ENCODE results near the gene CEPT1. TPM values are rescaled to one million over a fixed set of nuclear protein-coding genes. Genes with fewer than 3 reads are reported as not detected.

Gene CEPT1
- polyA plus RNA-seq, 2 donors, result 11.9 to 13.5 TPM

DNA sequence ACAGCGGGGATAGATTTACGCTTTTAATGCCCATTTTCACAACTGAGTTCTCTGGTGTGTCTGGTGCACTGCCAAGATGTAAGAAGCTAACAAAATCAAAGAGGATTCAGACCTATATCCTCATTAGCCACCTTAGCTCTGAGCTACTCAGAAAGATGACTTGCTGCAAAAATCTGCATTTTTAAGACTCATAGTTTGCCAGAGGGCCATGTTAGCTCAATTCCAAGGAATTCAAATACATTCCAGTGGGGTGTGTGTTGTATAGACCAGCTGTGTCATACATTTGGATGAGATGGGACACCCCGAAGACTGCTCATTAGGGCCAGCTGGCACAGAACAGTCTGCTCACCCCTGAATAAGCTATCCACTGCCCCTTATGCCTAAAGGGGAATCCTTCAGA lies 51.5 kb downstream of the CEPT1 start:
- peaks cover 2 to 12% of the 10 kb centered on the region in 2 donors for H3K4me1 ChIP-seq (ENCODE audit: control insufficient read depth in 2 of 2, insufficient read depth in 2 of 2, low read length in 1 of 2)
- H3K27ac ChIP-seq (ENCODE audit: low read depth in 2 of 2, low read length in 1 of 2), result no peak overlapping the region
- H3K27me3 ChIP-seq (ENCODE audit: control insufficient read depth in 1 of 2, insufficient read depth in 2 of 2, low read length in 2 of 2), result no peaks in the 10 kb centered on the region
- H3K36me3 ChIP-seq (ENCODE audit: control insufficient read depth in 2 of 2, insufficient read depth in 2 of 2, low read length in 1 of 2), result peaks cover 13 to 26% of the 10 kb centered on the region in 2 donors
- H3K9me3 ChIP-seq (ENCODE audit: control insufficient read depth in 2 of 2, insufficient read depth in 1 of 2, low read depth in 1 of 2, low read length in 1 of 2), result no peaks in the 10 kb centered on the region
- no peak overlapping the region for H3K4me3 ChIP-seq (ENCODE audit: low read depth in 1 of 2, low read length in 2 of 2)
- WGBS, 2 donors, result 46 to 71% methylated on average over 3 of the region's 3 CpGs

DNA sequence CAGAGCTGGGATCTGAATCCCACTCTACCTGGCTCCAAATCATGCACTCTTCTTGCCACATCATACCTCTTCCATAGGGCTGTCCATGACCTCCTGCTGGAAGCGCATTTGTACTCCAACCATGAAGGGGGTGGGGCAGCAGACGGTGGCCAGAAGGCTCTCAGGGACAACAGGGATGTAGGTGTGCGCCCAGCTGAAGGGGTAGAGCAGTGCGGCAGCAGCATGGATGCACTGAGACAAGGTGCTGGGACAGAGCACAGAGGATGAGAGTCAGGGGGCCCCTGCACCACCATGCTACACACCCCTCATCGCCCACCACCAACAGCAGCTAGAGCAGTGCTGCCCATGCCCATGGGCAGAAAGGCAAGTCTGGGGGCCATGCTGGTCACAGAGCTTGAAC lies 52.1 kb downstream of the CEPT1 start:
- H3K4me1 ChIP-seq (ENCODE audit: control insufficient read depth in 2 of 2, insufficient read depth in 2 of 2, low read length in 1 of 2), result peaks cover 2 to 12% of the 10 kb centered on the region in 2 donors
- no peaks in the 10 kb centered on the region for H3K9me3 ChIP-seq (ENCODE audit: control insufficient read depth in 2 of 2, insufficient read depth in 1 of 2, low read depth in 1 of 2, low read length in 1 of 2)
- H3K27ac ChIP-seq (ENCODE audit: low read depth in 2 of 2, low read length in 1 of 2), result no peak overlapping the region
- WGBS, 2 donors, result 94 to 95% methylated on average over 5 of the region's 5 CpGs
- H3K36me3 ChIP-seq (ENCODE audit: control insufficient read depth in 2 of 2, insufficient read depth in 2 of 2, low read length in 1 of 2), result peaks cover 12 to 23% of the 10 kb centered on the region in 2 donors
- H3K4me3 ChIP-seq (ENCODE audit: low read depth in 1 of 2, low read length in 2 of 2), result no peak overlapping the region
- H3K27me3 ChIP-seq (ENCODE audit: control insufficient read depth in 1 of 2, insufficient read depth in 2 of 2, low read length in 2 of 2), result no peaks in the 10 kb centered on the region

DNA sequence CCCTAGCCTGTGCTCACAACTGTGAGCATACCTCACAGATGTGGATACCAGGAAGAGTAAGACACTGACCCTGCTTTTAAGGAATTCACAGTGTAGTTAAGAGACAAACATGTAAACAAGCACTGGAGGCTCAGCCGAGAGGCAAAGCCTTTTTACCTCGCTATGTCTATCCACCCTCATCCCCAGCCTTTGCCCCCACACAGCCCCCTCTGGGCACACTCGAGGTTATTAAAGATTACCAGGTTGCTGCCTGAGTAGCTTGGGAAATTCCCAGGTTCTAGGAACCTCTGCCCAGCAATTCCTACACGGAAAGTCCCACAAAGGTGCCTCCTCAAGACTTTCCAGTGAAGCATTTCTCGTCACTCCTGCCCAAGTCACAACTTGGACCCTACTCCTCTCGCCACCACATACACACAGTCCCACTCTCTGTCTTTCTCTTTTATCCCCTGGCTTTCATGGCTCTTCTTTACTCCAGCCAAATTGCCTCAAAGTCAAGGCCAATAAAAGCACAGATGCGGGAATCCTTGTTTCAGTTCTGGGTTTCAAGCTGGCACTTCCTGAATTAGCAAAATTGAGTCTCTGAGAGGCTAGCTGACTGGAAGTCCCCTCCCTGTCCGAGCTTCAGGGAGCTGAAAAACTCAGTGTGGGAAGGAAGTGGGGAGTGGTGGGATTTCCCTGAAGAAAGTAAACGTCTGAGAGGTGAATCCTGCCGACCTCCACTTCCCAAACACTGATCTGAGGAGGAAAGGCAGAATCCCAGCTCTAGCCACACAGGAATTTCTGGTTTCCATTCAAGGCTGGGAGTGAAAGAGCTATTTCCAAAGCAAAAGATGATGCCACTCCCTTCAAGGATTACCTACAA lies 52.9 kb downstream of the CEPT1 start:
- H3K9me3 ChIP-seq (ENCODE audit: control insufficient read depth in 2 of 2, insufficient read depth in 1 of 2, low read depth in 1 of 2, low read length in 1 of 2), result no peaks in the 10 kb centered on the region
- WGBS, 2 donors, result 23 to 34% methylated on average over 10 of the region's 10 CpGs
- H3K4me3 ChIP-seq (ENCODE audit: low read depth in 1 of 2, low read length in 2 of 2), result no peak overlapping the region
- peak overlapping the region; percentile 60 to 75 for H3K27ac ChIP-seq (ENCODE audit: low read depth in 2 of 2, low read length in 1 of 2)
- H3K36me3 ChIP-seq (ENCODE audit: control insufficient read depth in 2 of 2, insufficient read depth in 2 of 2, low read length in 1 of 2), result peaks cover 6 to 23% of the 10 kb centered on the region in 2 donors
- peaks cover 2 to 12% of the 10 kb centered on the region in 2 donors for H3K4me1 ChIP-seq (ENCODE audit: control insufficient read depth in 2 of 2, insufficient read depth in 2 of 2, low read length in 1 of 2)
- H3K27me3 ChIP-seq (ENCODE audit: control insufficient read depth in 1 of 2, insufficient read depth in 2 of 2, low read length in 2 of 2), result no peaks in the 10 kb centered on the region

DNA sequence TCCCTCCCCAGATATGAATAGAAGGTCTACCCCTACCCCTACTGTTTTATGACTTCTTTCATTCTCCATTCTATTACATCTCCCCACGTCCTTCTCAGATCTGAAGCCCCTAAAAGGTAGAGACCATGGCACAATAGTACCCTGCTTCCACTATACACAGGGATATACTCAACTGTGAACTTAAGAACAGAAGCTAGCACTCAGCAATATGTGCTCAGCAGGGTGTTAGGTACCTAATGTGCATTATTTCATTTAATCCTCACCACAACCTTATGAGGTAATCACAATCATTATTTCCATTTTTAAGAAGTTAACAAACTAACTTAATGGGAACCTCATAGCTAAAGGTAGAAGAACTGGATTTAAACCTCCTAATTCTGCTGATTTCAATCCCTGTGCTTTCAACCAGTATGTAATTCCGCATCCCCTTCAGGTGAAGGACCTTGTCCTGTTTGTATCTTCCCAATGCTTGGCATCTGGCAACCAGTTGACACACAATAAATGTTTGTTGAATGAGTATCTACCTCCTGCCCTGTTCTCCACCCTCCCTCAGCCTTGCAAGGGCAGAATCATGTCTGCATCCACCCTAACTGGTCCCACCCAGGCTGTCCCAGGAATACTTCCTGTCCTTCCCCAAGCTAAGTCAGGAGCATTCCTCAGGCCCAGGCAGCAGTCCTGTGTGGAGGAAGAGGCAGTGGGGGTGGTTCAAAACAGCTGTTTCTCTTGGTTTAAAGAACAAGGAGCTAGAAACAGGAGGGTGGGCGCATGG lies 53.9 kb downstream of the CEPT1 start:
- Histone ChIP-seq H3K36me3 (ENCODE audit: control insufficient read depth in 2 of 2, insufficient read depth in 2 of 2, low read length in 1 of 2) (peaks cover 6 to 20% of the 10 kb centered on the region in 2 donors), H3K4me3 (ENCODE audit: low read depth in 1 of 2, low read length in 2 of 2) (no peak overlapping the region), H3K9me3 (ENCODE audit: control insufficient read depth in 2 of 2, insufficient read depth in 1 of 2, low read depth in 1 of 2, low read length in 1 of 2) (no peaks in the 10 kb centered on the region), H3K27me3 (ENCODE audit: control insufficient read depth in 1 of 2, insufficient read depth in 2 of 2, low read length in 2 of 2) (no peaks in the 10 kb centered on the region), H3K27ac (ENCODE audit: low read depth in 2 of 2, low read length in 1 of 2) (peak overlapping the region; percentile 60 to 82), H3K4me1 (ENCODE audit: control insufficient read depth in 2 of 2, insufficient read depth in 2 of 2, low read length in 1 of 2) (peaks cover 2 to 12% of the 10 kb centered on the region in 2 donors)
- whole genome bisulfite sequencing, 2 donors, result 89 to 92% methylated on average over 3 of the region's 3 CpGs

DNA sequence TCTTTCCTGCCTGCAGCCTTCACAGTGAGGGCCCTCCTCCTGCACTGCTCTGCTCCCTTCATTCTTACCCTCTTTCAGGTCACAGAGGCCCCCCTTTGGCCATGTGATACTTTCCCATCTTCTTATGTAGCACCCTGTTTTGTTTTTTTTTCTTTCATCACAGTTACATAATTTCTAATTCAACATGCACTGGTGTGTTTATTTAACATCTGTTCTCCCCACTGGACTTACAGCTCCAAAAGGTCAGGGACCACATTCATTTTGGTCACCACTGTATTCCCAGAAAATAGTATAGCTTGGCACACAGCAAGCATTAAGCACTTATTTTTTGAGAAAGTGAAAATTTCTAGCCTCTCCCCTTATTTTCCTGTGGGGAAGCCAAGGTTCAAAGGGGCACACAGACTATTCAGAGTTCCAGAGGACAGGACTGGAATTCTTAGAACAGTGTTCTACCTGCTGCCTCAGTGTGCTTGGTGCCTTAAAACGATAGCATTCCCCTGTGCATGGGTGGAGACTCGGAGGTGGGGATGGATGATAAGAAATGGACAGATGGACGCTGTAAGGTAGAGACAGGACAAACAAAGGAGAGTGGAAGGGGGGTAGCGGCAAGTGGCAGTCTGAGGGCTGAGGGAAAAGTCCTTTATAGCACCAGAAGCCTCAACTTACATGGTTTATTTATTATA lies 55.1 kb downstream of the CEPT1 start:
- H3K27ac ChIP-seq (ENCODE audit: low read depth in 2 of 2, low read length in 1 of 2), result peak overlapping the region; percentile 12 to 82
- WGBS, 2 donors, result 70 to 79% methylated on average over 4 of the region's 4 CpGs

DNA sequence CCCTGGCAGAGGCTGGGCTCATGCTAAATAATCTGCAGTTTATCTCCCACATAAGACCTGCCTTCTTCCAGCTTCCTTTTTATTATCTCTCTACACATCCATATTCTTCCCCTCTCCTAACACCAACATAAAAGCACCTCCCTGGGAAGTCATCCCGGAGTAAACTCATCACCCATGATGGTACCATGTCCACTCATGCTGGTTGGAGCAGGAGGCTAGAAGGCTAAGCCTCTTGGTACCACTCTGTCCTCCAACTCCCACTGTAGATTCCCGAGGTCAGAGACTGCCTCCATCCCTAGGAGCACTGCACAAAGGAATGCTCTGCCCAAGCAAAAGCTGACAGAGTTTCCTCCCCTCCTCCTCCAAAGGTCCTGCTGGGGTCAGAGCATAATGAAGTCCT lies 56.2 kb downstream of the CEPT1 start:
- H3K36me3 ChIP-seq (ENCODE audit: control insufficient read depth in 2 of 2, insufficient read depth in 2 of 2, low read length in 1 of 2), result peaks cover 6 to 20% of the 10 kb centered on the region in 2 donors
- no peaks in the 10 kb centered on the region for H3K9me3 ChIP-seq (ENCODE audit: control insufficient read depth in 2 of 2, insufficient read depth in 1 of 2, low read depth in 1 of 2, low read length in 1 of 2)
- H3K27ac ChIP-seq (ENCODE audit: low read depth in 2 of 2, low read length in 1 of 2), result no peak overlapping the region
- peaks cover 3 to 13% of the 10 kb centered on the region in 2 donors for H3K4me1 ChIP-seq (ENCODE audit: control insufficient read depth in 2 of 2, insufficient read depth in 2 of 2, low read length in 1 of 2)
- no peak overlapping the region for H3K4me3 ChIP-seq (ENCODE audit: low read depth in 1 of 2, low read length in 2 of 2)
- no peaks in the 10 kb centered on the region for H3K27me3 ChIP-seq (ENCODE audit: control insufficient read depth in 1 of 2, insufficient read depth in 2 of 2, low read length in 2 of 2)
- WGBS, 2 donors, result 83 to 89% methylated on average over 2 of the region's 2 CpGs

More for the DNA sequence above, 55.1 kb downstream of the CEPT1 start:
- Histone ChIP-seq H3K4me1 (ENCODE audit: control insufficient read depth in 2 of 2, insufficient read depth in 2 of 2, low read length in 1 of 2) (peaks cover 2 to 12% of the 10 kb centered on the region in 2 donors), H3K36me3 (ENCODE audit: control insufficient read depth in 2 of 2, insufficient read depth in 2 of 2, low read length in 1 of 2) (peaks cover 6 to 20% of the 10 kb centered on the region in 2 donors), H3K27me3 (ENCODE audit: control insufficient read depth in 1 of 2, insufficient read depth in 2 of 2, low read length in 2 of 2) (no peaks in the 10 kb centered on the region), H3K9me3 (ENCODE audit: control insufficient read depth in 2 of 2, insufficient read depth in 1 of 2, low read depth in 1 of 2, low read length in 1 of 2) (no peaks in the 10 kb centered on the region), H3K4me3 (ENCODE audit: low read depth in 1 of 2, low read length in 2 of 2) (no peak overlapping the region)

DNA sequence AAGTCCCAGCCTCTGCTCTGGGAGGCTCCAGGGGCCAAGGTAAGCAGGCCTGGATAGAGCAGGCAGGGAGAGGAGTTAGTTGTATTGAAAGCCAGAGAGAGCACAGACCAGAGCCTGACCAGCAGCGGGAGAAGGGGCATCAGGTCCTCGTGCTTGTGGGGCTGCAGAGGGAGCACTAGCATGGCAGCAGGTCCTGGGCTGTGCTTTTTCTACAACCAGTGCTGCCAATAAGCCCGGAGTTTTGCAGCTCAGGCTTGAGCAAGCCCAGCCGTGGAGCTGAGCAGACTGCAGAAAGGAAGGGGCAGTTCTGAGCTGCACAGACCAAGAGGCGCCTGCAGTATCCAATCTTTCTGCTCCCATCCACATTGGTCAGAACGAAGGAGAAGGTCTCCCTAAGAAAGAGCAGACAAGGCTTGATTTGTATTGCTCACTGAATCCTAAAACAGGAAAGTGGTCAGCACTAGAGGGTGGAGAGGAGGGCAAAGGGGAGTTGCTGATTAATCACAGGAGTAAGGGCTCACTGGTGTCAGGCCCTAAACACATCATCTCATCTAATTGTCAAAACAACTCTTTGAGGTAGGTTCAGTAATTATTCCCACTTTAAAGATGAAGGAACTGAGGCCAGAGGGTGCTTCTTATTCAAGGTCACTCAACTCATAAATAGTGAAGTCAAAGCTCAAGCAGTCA lies 57.7 kb downstream of the CEPT1 start:
- Histone ChIP-seq H3K27me3 (ENCODE audit: control insufficient read depth in 1 of 2, insufficient read depth in 2 of 2, low read length in 2 of 2) (no peaks in the 10 kb centered on the region), H3K4me3 (ENCODE audit: low read depth in 1 of 2, low read length in 2 of 2) (peak overlapping the region in 1 of 2 donors; percentile 49), H3K4me1 (ENCODE audit: control insufficient read depth in 2 of 2, insufficient read depth in 2 of 2, low read length in 1 of 2) (peaks cover 4 to 12% of the 10 kb centered on the region in 2 donors), H3K9me3 (ENCODE audit: control insufficient read depth in 2 of 2, insufficient read depth in 1 of 2, low read depth in 1 of 2, low read length in 1 of 2) (no peaks in the 10 kb centered on the region), H3K27ac (ENCODE audit: low read depth in 2 of 2, low read length in 1 of 2) (peak overlapping the region in 1 of 2 donors; percentile 14), H3K36me3 (ENCODE audit: control insufficient read depth in 2 of 2, insufficient read depth in 2 of 2, low read length in 1 of 2) (peaks cover 3 to 16% of the 10 kb centered on the region in 2 donors)
- 52 to 76% methylated on average over 6 of the region's 6 CpGs for whole genome bisulfite sequencing, 2 donors

DNA sequence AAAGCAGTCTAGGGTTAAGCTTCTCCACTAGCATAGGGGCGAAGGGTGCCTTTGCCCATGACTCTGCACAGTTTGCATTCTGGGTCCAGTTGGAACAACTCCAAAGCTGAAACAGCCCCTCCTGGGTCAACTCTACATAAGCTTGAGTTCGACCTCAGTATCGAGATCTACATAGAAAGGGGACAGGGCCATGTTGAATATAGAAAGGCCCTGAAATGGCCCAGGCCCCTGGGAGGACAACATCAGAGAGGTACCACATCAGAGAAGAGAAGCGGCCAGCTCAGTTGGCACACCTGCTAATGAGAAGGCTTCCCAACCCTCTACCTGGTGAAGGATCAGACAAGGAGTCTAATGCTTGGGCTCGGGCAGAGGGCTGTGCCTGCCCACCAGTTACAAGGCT lies 58.8 kb downstream of the CEPT1 start:
- no peaks in the 10 kb centered on the region for H3K27me3 ChIP-seq (ENCODE audit: control insufficient read depth in 1 of 2, insufficient read depth in 2 of 2, low read length in 2 of 2)
- no peaks in the 10 kb centered on the region for H3K9me3 ChIP-seq (ENCODE audit: control insufficient read depth in 2 of 2, insufficient read depth in 1 of 2, low read depth in 1 of 2, low read length in 1 of 2)
- peaks cover 4 to 16% of the 10 kb centered on the region in 2 donors for H3K4me1 ChIP-seq (ENCODE audit: control insufficient read depth in 2 of 2, insufficient read depth in 2 of 2, low read length in 1 of 2)
- 85 to 87% methylated on average over 5 of the region's 5 CpGs for WGBS, 2 donors
- peaks cover 3 to 16% of the 10 kb centered on the region in 2 donors for H3K36me3 ChIP-seq (ENCODE audit: control insufficient read depth in 2 of 2, insufficient read depth in 2 of 2, low read length in 1 of 2)
- H3K27ac ChIP-seq (ENCODE audit: low read depth in 2 of 2, low read length in 1 of 2), result peak overlapping the region; percentile 85 to 92
- peak overlapping the region; percentile 49 to 50 for H3K4me3 ChIP-seq (ENCODE audit: low read depth in 1 of 2, low read length in 2 of 2)

DNA sequence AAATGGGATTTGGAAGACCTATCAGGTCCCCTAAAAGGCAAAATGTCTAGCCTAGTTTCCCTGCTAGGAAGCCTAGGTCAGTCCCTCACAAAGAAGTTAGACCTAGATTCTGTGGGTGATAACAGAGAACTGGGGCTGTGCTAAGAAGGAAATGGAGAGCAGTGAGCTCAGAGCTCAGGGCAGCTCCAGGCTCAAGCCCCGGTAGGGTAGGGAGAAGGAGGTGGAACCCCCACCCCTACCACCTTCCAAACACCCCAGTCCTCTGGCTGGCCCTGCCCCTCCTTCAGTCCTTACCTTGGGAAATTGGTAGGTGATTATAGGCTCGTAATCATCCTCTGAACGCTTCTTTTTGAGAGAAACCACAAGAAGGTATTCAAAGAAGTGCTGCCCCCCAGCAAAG lies 59.3 kb downstream of the CEPT1 start:
- Histone ChIP-seq H3K36me3 (ENCODE audit: control insufficient read depth in 2 of 2, insufficient read depth in 2 of 2, low read length in 1 of 2) (peaks cover 3 to 16% of the 10 kb centered on the region in 2 donors), H3K4me1 (ENCODE audit: control insufficient read depth in 2 of 2, insufficient read depth in 2 of 2, low read length in 1 of 2) (peaks cover 3 to 12% of the 10 kb centered on the region in 2 donors), H3K4me3 (ENCODE audit: low read depth in 1 of 2, low read length in 2 of 2) (peak overlapping the region; percentile 49 to 50), H3K27ac (ENCODE audit: low read depth in 2 of 2, low read length in 1 of 2) (peak overlapping the region; percentile 85 to 92), H3K9me3 (ENCODE audit: control insufficient read depth in 2 of 2, insufficient read depth in 1 of 2, low read depth in 1 of 2, low read length in 1 of 2) (no peaks in the 10 kb centered on the region), H3K27me3 (ENCODE audit: control insufficient read depth in 1 of 2, insufficient read depth in 2 of 2, low read length in 2 of 2) (no peaks in the 10 kb centered on the region)
- WGBS, 2 donors, result 69 to 83% methylated on average over 3 of the region's 3 CpGs
